Liver (tissue), 9 donors: ENCODE measurements around the gene EGFR. TPM values are rescaled to one million over a fixed set of nuclear protein-coding genes. Genes with fewer than 3 reads are reported as not detected.
A peak's percentile ranks its signal among the peaks of the same experiment; 100 is the strongest.

ENCODE experiments used
- DNase-seq: peaks from one replicate; pipeline ENCODE4 v3.0.0-alpha.2; 2017; ENCODE audit warnings: low spot score
- H3K27ac ChIP-seq, 2 donors: one replicate each; pipeline ENCODE4 v1.7.0; 2013; ENCODE audit warnings: inconsistent platforms in 2 of 2, low read length in 2 of 2, control low read depth in 1 of 2, low read depth in 1 of 2, mild to moderate bottlenecking in 1 of 2
- H3K27me3 ChIP-seq, 4 donors: one replicate each; pipeline versions ENCODE4 v1.6.1 to v1.7.0; 2013; ENCODE audit warnings: low read length in 3 of 4, inconsistent platforms in 1 of 4, mild to moderate bottlenecking in 1 of 4, moderate library complexity in 1 of 4; ENCODE audit not compliant: control insufficient read depth in 4 of 4, insufficient read depth in 4 of 4
- H3K36me3 ChIP-seq, 4 donors: one replicate each; pipeline versions ENCODE4 v1.6.1 to v1.7.0; 2013; ENCODE audit warnings: low read length in 3 of 4, mild to moderate bottlenecking in 3 of 4, low read depth in 1 of 4, moderate library complexity in 1 of 4; ENCODE audit not compliant: control insufficient read depth in 4 of 4, insufficient read depth in 3 of 4
- H3K4me1 ChIP-seq, 4 donors: one replicate each; pipeline versions ENCODE4 v1.6.1 to v1.7.0; 2013; ENCODE audit warnings: low read length in 3 of 4, mild to moderate bottlenecking in 3 of 4, moderate library complexity in 1 of 4; ENCODE audit not compliant: control insufficient read depth in 4 of 4, insufficient read depth in 4 of 4
- H3K4me3 ChIP-seq, 3 donors: one replicate each; pipeline versions ENCODE4 v1.6.1 to v1.7.0; 2013; ENCODE audit warnings: low read length in 3 of 3, control low read depth in 1 of 3, low read depth in 1 of 3, mild to moderate bottlenecking in 1 of 3
- H3K9ac ChIP-seq, 2 donors: one replicate each; pipeline ENCODE4 v1.7.0; 2013; ENCODE audit warnings: low read length in 2 of 2, mild to moderate bottlenecking in 2 of 2, moderate library complexity in 2 of 2, control low read depth in 1 of 2, low read depth in 1 of 2
- H3K9me3 ChIP-seq, 4 donors: one replicate each; pipeline versions ENCODE4 v1.6.1 to v1.7.0; 2013; ENCODE audit warnings: low read length in 3 of 4; ENCODE audit not compliant: control insufficient read depth in 4 of 4
- EGR1 ChIP-seq, 2 donors: IDR thresholded peaks; 2 replicates each; pipeline ENCODE4 v1.6.1; 2016 to 2018; ENCODE audit warnings: antibody characterized with exemption in 2 of 2, low read depth in 2 of 2
- FOXA1 ChIP-seq: IDR thresholded peaks from 2 replicates; pipeline ENCODE4 v1.6.1; 2016; ENCODE audit warnings: antibody characterized with exemption
- FOXA2 ChIP-seq: IDR thresholded peaks from 2 replicates; pipeline ENCODE4 v1.6.1; 2016; ENCODE audit warnings: antibody characterized with exemption
- GABPA ChIP-seq, 2 donors: IDR thresholded peaks in 1 of 2; conservative IDR thresholded peaks in 1 of 2; 2 replicates each; pipeline ENCODE4 v1.6.1; 2016; ENCODE audit warnings: antibody characterized with exemption in 2 of 2, mild to moderate bottlenecking in 1 of 2, moderate library complexity in 1 of 2
- HNF4A ChIP-seq, 2 donors: conservative IDR thresholded peaks; 2 replicates each; pipeline ENCODE4 v1.6.1; 2016; ENCODE audit warnings: antibody characterized with exemption in 2 of 2, mild to moderate bottlenecking in 2 of 2
- HNF4G ChIP-seq: IDR thresholded peaks from 2 replicates; pipeline ENCODE4 v1.6.1; 2016; ENCODE audit warnings: antibody characterized with exemption
- JUND ChIP-seq, 2 donors: IDR thresholded peaks; 2 replicates each; pipeline ENCODE4 v1.6.1; 2016; ENCODE audit warnings: antibody characterized with exemption in 2 of 2
- NR2F2 ChIP-seq: IDR thresholded peaks from 2 replicates; pipeline ENCODE4 v1.6.1; 2016; ENCODE audit warnings: antibody characterized with exemption
- RAD21 ChIP-seq, 2 donors: IDR thresholded peaks; 2 replicates each; pipeline ENCODE4 v1.6.1; 2016; ENCODE audit warnings: antibody characterized with exemption in 2 of 2, mild to moderate bottlenecking in 2 of 2
- RXRA ChIP-seq, 2 donors: IDR thresholded peaks; 2 replicates each; pipeline ENCODE4 v1.6.1; 2017 to 2018; ENCODE audit warnings: antibody characterized with exemption in 2 of 2, mild to moderate bottlenecking in 1 of 2
- SP1 ChIP-seq: IDR thresholded peaks from 2 replicates; pipeline ENCODE4 v1.6.1; 2018; ENCODE audit warnings: antibody characterized with exemption, mild to moderate bottlenecking
- TAF1 ChIP-seq: conservative IDR thresholded peaks from 2 replicates; pipeline ENCODE4 v1.6.1; 2016; ENCODE audit warnings: antibody characterized with exemption, mild to moderate bottlenecking
- YY1 ChIP-seq: IDR thresholded peaks from 2 replicates; pipeline ENCODE4 v1.6.1; 2016; ENCODE audit warnings: antibody characterized with exemption, mild to moderate bottlenecking
- WGBS: extraction: QIAGEN DNeasy Blood & Tissue Kit; methylation state at CpG from one replicate; pipeline ENCODE4 v1.1.7; 2013; 5-methylcytosine and 5-hydroxymethylcytosine counted together
- polyA plus RNA-seq, 2 donors: library from polyadenylated mRNA; stranded (reverse) in 1 of 2; unstranded in 1 of 2; fragments of 200-250 nt in 1 of 2; fragments of >200 nt in 1 of 2; fragmentation: Nextera tagmentation in 1 of 2; extraction: Ambion mirVana in 1 of 2; gene quantifications; one replicate each; pipeline versions ENCODE4 v1.2.1 to v1.2.3, GENCODE V29; 2013 to 2015
- total RNA-seq, 2 donors: library from RNA; depleted of rRNA; stranded (reverse); fragments of >200 nt; gene quantifications; one replicate each; pipeline ENCODE4 v1.2.3, GENCODE V29; 2014
- TF ChIP-seq, protein P1 (sequence below): IDR thresholded peaks from 2 replicates; pipeline ENCODE4 v1.6.1; 2016; ENCODE audit warnings: antibody characterized with exemption
- TF ChIP-seq, protein P2 (sequence below): IDR thresholded peaks from 2 replicates; pipeline ENCODE4 v1.6.1; 2016; ENCODE audit warnings: antibody characterized with exemption
- TF ChIP-seq, protein P3 (sequence below): fragments of 150-350 bp; IDR thresholded peaks from 2 replicates; pipeline ENCODE4 v1.5.1; 2017; ENCODE audit warnings: improper control_type of control experiment, low read depth, low read length; ENCODE audit not compliant: missing input control
- TF ChIP-seq, protein P4 (sequence below): IDR thresholded peaks from 2 replicates; pipeline ENCODE4 v1.6.1; 2016; ENCODE audit warnings: antibody characterized with exemption
- TF ChIP-seq, protein P5 (sequence below): IDR thresholded peaks from 2 replicates; pipeline ENCODE4 v1.6.1; 2016; ENCODE audit warnings: antibody characterized with exemption, mild to moderate bottlenecking
- donor health status: healthy.
- donor health status: healthy.
- donor health status: healthy.
- donor health status: healthy.
- donor health status: healthy.

The EGFR gene
- total and polyA plus RNA-seq, 4 donors, result 22.6 to 37.0 (median 27.7) TPM

DNA sequence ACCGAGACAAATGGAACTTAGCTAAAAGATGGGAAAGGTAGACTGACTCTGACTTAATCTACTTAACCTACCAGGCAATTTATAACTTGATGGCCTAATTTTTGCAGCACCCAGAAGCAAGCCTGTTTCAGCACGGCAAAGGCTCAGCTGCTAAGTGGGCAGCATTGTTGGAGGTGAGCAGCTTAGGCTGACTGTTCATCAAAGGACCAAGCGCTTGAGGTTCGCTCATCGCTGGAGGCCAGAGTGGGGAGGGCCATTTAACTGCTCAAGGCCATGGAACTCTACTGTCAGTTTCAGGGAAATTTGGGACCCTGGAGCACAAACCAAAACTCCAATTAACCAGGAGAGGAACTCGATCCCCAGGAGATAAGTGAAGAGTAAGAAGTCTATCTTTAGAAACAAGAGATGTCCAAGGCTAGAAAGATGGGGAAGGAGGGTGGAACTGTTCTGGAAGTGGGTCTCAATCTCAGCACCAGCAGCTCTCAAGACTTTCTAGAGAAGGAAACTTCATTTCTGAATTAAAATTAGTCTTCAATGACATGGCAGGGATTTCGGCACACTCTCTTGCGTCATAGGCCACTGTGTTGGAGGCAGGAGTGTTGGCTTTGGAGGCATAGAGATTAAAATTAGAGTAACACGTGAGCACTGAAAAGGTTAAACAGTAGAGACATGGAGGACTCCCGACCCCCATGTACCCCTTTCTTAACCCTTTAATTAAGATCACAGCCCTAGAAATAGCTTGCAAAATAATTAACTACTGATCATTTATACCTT is 43.1 kb downstream of the EGFR start:
- TF ChIP-seq FOXA2, result no peak
- no peak for TF ChIP-seq NR2F2
- TF ChIP-seq, protein P1, sequence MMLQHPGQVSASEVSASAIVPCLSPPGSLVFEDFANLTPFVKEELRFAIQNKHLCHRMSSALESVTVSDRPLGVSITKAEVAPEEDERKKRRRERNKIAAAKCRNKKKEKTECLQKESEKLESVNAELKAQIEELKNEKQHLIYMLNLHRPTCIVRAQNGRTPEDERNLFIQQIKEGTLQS, result no peak
- no peak for TF ChIP-seq FOXA1
- TF ChIP-seq, protein P2, sequence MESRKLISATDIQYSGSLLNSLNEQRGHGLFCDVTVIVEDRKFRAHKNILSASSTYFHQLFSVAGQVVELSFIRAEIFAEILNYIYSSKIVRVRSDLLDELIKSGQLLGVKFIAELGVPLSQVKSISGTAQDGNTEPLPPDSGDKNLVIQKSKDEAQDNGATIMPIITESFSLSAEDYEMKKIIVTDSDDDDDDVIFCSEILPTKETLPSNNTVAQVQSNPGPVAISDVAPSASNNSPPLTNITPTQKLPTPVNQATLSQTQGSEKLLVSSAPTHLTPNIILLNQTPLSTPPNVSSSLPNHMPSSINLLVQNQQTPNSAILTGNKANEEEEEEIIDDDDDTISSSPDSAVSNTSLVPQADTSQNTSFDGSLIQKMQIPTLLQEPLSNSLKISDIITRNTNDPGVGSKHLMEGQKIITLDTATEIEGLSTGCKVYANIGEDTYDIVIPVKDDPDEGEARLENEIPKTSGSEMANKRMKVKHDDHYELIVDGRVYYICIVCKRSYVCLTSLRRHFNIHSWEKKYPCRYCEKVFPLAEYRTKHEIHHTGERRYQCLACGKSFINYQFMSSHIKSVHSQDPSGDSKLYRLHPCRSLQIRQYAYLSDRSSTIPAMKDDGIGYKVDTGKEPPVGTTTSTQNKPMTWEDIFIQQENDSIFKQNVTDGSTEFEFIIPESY, result no peak
- TF ChIP-seq GABPA (IDR thresholded peaks at IDR 0.05 in 1 of 2, conservative IDR thresholded peaks at IDR 0.05 in 1 of 2), result no peak
- no peak for TF ChIP-seq YY1
- no peak for TF ChIP-seq RAD21 (IDR thresholded peaks at IDR 0.05)
- no peak for TF ChIP-seq HNF4A (conservative IDR thresholded peaks at IDR 0.05)
- TF ChIP-seq RXRA (IDR thresholded peaks at IDR 0.05), result no peak
- TF ChIP-seq HNF4G, result no peak
- TF ChIP-seq JUND (IDR thresholded peaks at IDR 0.05), result no peak
- TF ChIP-seq SP1, result no peak
- TF ChIP-seq, protein P3, sequence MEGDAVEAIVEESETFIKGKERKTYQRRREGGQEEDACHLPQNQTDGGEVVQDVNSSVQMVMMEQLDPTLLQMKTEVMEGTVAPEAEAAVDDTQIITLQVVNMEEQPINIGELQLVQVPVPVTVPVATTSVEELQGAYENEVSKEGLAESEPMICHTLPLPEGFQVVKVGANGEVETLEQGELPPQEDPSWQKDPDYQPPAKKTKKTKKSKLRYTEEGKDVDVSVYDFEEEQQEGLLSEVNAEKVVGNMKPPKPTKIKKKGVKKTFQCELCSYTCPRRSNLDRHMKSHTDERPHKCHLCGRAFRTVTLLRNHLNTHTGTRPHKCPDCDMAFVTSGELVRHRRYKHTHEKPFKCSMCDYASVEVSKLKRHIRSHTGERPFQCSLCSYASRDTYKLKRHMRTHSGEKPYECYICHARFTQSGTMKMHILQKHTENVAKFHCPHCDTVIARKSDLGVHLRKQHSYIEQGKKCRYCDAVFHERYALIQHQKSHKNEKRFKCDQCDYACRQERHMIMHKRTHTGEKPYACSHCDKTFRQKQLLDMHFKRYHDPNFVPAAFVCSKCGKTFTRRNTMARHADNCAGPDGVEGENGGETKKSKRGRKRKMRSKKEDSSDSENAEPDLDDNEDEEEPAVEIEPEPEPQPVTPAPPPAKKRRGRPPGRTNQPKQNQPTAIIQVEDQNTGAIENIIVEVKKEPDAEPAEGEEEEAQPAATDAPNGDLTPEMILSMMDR, result no peak
- no peak for TF ChIP-seq EGR1 (IDR thresholded peaks at IDR 0.05; ENCODE audit: low read depth in 2 of 2)
- TF ChIP-seq TAF1, result no peak
- TF ChIP-seq, protein P4, sequence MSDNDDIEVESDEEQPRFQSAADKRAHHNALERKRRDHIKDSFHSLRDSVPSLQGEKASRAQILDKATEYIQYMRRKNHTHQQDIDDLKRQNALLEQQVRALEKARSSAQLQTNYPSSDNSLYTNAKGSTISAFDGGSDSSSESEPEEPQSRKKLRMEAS, result no peak
- Histone ChIP-seq H3K36me3 (peaks cover 0 to 2% (median 0%) of the 10 kb centered on the region in 4 donors), H3K4me1 (peaks cover 2 to 23% (median 11%) of the 10 kb centered on the region in 4 donors), H3K9ac (no peak overlapping the region), H3K27ac (peak overlapping the region in 1 of 2 donors; percentile 36), H3K4me3 (no peak overlapping the region), H3K9me3 (no peaks in the 10 kb centered on the region), H3K27me3 (no peaks in the 10 kb centered on the region)
- 80% methylated on average over 10 of the region's 10 CpGs for WGBS
- DNase-seq, result no peak

DNA sequence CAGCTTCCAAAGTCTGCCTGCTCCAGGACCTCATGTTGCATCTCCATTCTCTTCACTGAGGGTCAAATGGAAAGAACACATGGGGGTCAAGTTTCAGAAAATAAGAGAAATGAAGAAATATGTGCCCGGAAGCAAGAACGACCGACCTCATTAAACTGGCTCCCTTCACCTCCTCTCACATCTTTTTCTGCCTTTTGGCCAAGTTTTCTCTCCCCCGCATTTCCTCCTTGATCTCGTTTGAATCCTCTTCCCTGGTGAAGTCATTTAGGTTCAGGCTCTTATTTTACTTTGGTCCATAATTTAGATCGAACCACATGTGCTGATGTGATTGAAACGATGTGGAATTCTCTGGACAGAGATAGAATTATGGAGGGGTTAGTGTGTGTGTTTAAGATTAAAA is 44.2 kb downstream of the EGFR start:
- H3K9me3 ChIP-seq, result no peaks in the 10 kb centered on the region
- H3K36me3 ChIP-seq, result peaks cover 0 to 2% (median 0%) of the 10 kb centered on the region in 4 donors
- DNase-seq, result no peak
- H3K4me3 ChIP-seq, result no peak overlapping the region
- H3K9ac ChIP-seq, result no peak overlapping the region
- H3K27ac ChIP-seq, result no peak overlapping the region
- H3K4me1 ChIP-seq, result peaks cover 2 to 25% (median 11%) of the 10 kb centered on the region in 4 donors
- WGBS, result 88% methylated on average over 7 of the region's 7 CpGs
- no peaks in the 10 kb centered on the region for H3K27me3 ChIP-seq
- TF ChIP-seq YY1, result no peak
- TF ChIP-seq, protein P3, result no peak
- TF ChIP-seq, protein P4, result no peak
- TF ChIP-seq RXRA (IDR thresholded peaks at IDR 0.05), result no peak
- TF ChIP-seq, protein P5, sequence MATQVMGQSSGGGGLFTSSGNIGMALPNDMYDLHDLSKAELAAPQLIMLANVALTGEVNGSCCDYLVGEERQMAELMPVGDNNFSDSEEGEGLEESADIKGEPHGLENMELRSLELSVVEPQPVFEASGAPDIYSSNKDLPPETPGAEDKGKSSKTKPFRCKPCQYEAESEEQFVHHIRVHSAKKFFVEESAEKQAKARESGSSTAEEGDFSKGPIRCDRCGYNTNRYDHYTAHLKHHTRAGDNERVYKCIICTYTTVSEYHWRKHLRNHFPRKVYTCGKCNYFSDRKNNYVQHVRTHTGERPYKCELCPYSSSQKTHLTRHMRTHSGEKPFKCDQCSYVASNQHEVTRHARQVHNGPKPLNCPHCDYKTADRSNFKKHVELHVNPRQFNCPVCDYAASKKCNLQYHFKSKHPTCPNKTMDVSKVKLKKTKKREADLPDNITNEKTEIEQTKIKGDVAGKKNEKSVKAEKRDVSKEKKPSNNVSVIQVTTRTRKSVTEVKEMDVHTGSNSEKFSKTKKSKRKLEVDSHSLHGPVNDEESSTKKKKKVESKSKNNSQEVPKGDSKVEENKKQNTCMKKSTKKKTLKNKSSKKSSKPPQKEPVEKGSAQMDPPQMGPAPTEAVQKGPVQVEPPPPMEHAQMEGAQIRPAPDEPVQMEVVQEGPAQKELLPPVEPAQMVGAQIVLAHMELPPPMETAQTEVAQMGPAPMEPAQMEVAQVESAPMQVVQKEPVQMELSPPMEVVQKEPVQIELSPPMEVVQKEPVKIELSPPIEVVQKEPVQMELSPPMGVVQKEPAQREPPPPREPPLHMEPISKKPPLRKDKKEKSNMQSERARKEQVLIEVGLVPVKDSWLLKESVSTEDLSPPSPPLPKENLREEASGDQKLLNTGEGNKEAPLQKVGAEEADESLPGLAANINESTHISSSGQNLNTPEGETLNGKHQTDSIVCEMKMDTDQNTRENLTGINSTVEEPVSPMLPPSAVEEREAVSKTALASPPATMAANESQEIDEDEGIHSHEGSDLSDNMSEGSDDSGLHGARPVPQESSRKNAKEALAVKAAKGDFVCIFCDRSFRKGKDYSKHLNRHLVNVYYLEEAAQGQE, result no peak
- no peak for TF ChIP-seq HNF4G
- no peak for TF ChIP-seq HNF4A (conservative IDR thresholded peaks at IDR 0.05)
- TF ChIP-seq SP1, result no peak
- TF ChIP-seq JUND (IDR thresholded peaks at IDR 0.05), result no peak
- TF ChIP-seq FOXA2, result no peak
- TF ChIP-seq, protein P2, result no peak
- no peak for TF ChIP-seq TAF1
- TF ChIP-seq EGR1 (IDR thresholded peaks at IDR 0.05; ENCODE audit: low read depth in 2 of 2), result no peak
